Measurements from ENCODE around the gene NR4A2.
"Not testable (repeated sequence)": the region's sequence is repeated elsewhere in the genome, so short reads cannot be mapped to it uniquely, and the experiment has no call there.

NR4A2 gene

GRCh38 chr2:156309167-156309566 lies 23.4 kb downstream of the NR4A2 start:
- Histone ChIP-seq H3K4me3 (ENCODE audit: low read length) (no peak overlapping the region), H3K4me1 (ENCODE audit: control insufficient read depth, insufficient read depth, low read length) (no peaks in the 10 kb centered on the region), H3K27me3 (ENCODE audit: control insufficient read depth, insufficient read depth, low read length) (no peaks in the 10 kb centered on the region), H3K9me3 (ENCODE audit: control insufficient read depth, low read length) (no peaks in the 10 kb centered on the region), H3K9ac (ENCODE audit: low read length) (no peak overlapping the region), H3K36me3 (ENCODE audit: control insufficient read depth, insufficient read depth, low read length) (no peaks in the 10 kb centered on the region)

GRCh38 chr2:156306821-156307220 lies 25.7 kb downstream of the NR4A2 start:
- Histone ChIP-seq H3K9ac (ENCODE audit: low read length) (no peak overlapping the region), H3K36me3 (ENCODE audit: control insufficient read depth, insufficient read depth, low read length) (no peaks in the 10 kb centered on the region), H3K4me1 (ENCODE audit: control insufficient read depth, insufficient read depth, low read length) (no peaks in the 10 kb centered on the region), H3K4me3 (ENCODE audit: low read length) (no peak overlapping the region), H3K9me3 (ENCODE audit: control insufficient read depth, low read length) (no peaks in the 10 kb centered on the region), H3K27me3 (ENCODE audit: control insufficient read depth, insufficient read depth, low read length) (no peaks in the 10 kb centered on the region)

- Histone ChIP-seq H3K27me3 (ENCODE audit: control insufficient read depth, insufficient read depth, low read length) (no peaks in the 10 kb centered on the region), H3K4me1 (ENCODE audit: control insufficient read depth, insufficient read depth, low read length) (no peaks in the 10 kb centered on the region), H3K4me3 (ENCODE audit: low read length) (no peak overlapping the region), H3K9ac (ENCODE audit: low read length) (no peak overlapping the region), H3K9me3 (ENCODE audit: control insufficient read depth, low read length) (no peaks in the 10 kb centered on the region), H3K36me3 (ENCODE audit: control insufficient read depth, insufficient read depth, low read length) (no peaks in the 10 kb centered on the region)
Measured at GRCh38 chr2:156305121-156305520, 27.4 kb downstream of the NR4A2 start.

- H3K36me3 ChIP-seq (ENCODE audit: control insufficient read depth, insufficient read depth, low read length), result no peaks in the 10 kb centered on the region
- no peaks in the 10 kb centered on the region for H3K4me1 ChIP-seq (ENCODE audit: control insufficient read depth, insufficient read depth, low read length)
- no peaks in the 10 kb centered on the region for H3K27me3 ChIP-seq (ENCODE audit: control insufficient read depth, insufficient read depth, low read length)
- H3K9me3 ChIP-seq (ENCODE audit: control insufficient read depth, low read length), result no peaks in the 10 kb centered on the region
- H3K4me3 ChIP-seq (ENCODE audit: low read length), result no peak overlapping the region
- H3K9ac ChIP-seq (ENCODE audit: low read length), result no peak overlapping the region
Measured at GRCh38 chr2:156300337-156300736, 32.2 kb downstream of the NR4A2 start.

GRCh38 chr2:156294945-156295580 lies 37.5 kb downstream of the NR4A2 start:
- Histone ChIP-seq H3K36me3 (ENCODE audit: control insufficient read depth, insufficient read depth, low read length) (no peaks in the 10 kb centered on the region), H3K27me3 (ENCODE audit: control insufficient read depth, insufficient read depth, low read length) (no peaks in the 10 kb centered on the region), H3K4me1 (ENCODE audit: control insufficient read depth, insufficient read depth, low read length) (no peaks in the 10 kb centered on the region), H3K4me3 (ENCODE audit: low read length) (no peak overlapping the region), H3K9ac (ENCODE audit: low read length) (no peak overlapping the region), H3K9me3 (ENCODE audit: control insufficient read depth, low read length) (no peaks in the 10 kb centered on the region)

GRCh38 chr2:156293382-156293781 lies 39.1 kb downstream of the NR4A2 start:
- not testable (repeated sequence) for H3K9ac ChIP-seq (ENCODE audit: low read length); H3K9me3 ChIP-seq (ENCODE audit: control insufficient read depth, low read length); H3K27me3 ChIP-seq (ENCODE audit: control insufficient read depth, insufficient read depth, low read length); H3K36me3 ChIP-seq (ENCODE audit: control insufficient read depth, insufficient read depth, low read length); H3K4me1 ChIP-seq (ENCODE audit: control insufficient read depth, insufficient read depth, low read length); H3K4me3 ChIP-seq (ENCODE audit: low read length)

GRCh38 chr2:156279446-156280150 lies 52.9 kb downstream of the NR4A2 start:
- Histone ChIP-seq H3K4me1 (ENCODE audit: control insufficient read depth, insufficient read depth, low read length) (no peaks in the 10 kb centered on the region), H3K9ac (ENCODE audit: low read length) (no peak overlapping the region), H3K4me3 (ENCODE audit: low read length) (no peak overlapping the region), H3K9me3 (ENCODE audit: control insufficient read depth, low read length) (no peaks in the 10 kb centered on the region), H3K27me3 (ENCODE audit: control insufficient read depth, insufficient read depth, low read length) (no peaks in the 10 kb centered on the region), H3K36me3 (ENCODE audit: control insufficient read depth, insufficient read depth, low read length) (no peaks in the 10 kb centered on the region)
